Gastroesophageal sphincter (tissue), 4 donors: ENCODE data around the gene ZNF672. TPM values are rescaled to one million over a fixed set of nuclear protein-coding genes. Genes with fewer than 3 reads are reported as not detected.

Experiments
- ATAC-seq: fragments of 150-250 bp; one replicate; pipeline ENCODE4 v1.9.1; 2016; ENCODE audit warnings: mild to moderate bottlenecking, moderate library complexity
- H3K27ac ChIP-seq, 4 donors: fragments of 200-600 bp; sonication (generic) in 3 of 4; 1 replicate in 3 of 4; 2 replicates in 1 of 4; pipeline ENCODE4 v1.5.1; 2016 to 2019
- H3K27me3 ChIP-seq: fragments of 200-600 bp; sonication (generic); one replicate; pipeline ENCODE4 v1.5.1; 2019
- H3K36me3 ChIP-seq, 2 donors: fragments of 200-600 bp; sonication (generic); one replicate each; pipeline ENCODE4 v1.5.1; 2019; ENCODE audit warnings: control low read depth in 1 of 2
- H3K4me1 ChIP-seq, 3 donors: fragments of 200-600 bp; sonication (generic); 1 replicate in 2 of 3; 2 replicates in 1 of 3; pipeline ENCODE4 v1.5.1; 2016 to 2019; ENCODE audit warnings: control low read depth in 2 of 3
- H3K4me3 ChIP-seq, 2 donors: fragments of 200-600 bp; sonication (generic); one replicate each; pipeline ENCODE4 v1.5.1; 2019; ENCODE audit warnings: mild to moderate bottlenecking in 1 of 2, moderate library complexity in 1 of 2
- H3K9me3 ChIP-seq, 3 donors: fragments of 200-600 bp; sonication (generic); one replicate each; pipeline ENCODE4 v1.5.1; 2017 to 2019; ENCODE audit warnings: control low read depth in 2 of 3
- EP300 ChIP-seq: sonication (generic); formaldehyde crosslinking; IDR thresholded peaks from one replicate; pipeline ENCODE4 v1.6.1; 2017; ENCODE audit warnings: antibody characterized with exemption, mild to moderate bottlenecking
- POLR2A ChIP-seq, 2 donors: fragments of 450-650 bp; IDR thresholded peaks; one replicate each; pipeline ENCODE4 v1.6.1; 2017; ENCODE audit warnings: antibody characterized with exemption in 2 of 2, mild to moderate bottlenecking in 2 of 2, moderate library complexity in 1 of 2
- POLR2AphosphoS5 ChIP-seq: sonication (generic); formaldehyde crosslinking; IDR thresholded peaks from one replicate; pipeline ENCODE4 v1.6.1; 2017; ENCODE audit warnings: antibody characterized with exemption
- WGBS, 2 donors: methylation state at CpG; one replicate each; pipeline ENCODE4 v1.1.5; 2018; ENCODE audit warnings: low coverage in 1 of 2; 5-methylcytosine and 5-hydroxymethylcytosine counted together
- total RNA-seq, 4 donors: library from RNA; depleted of rRNA; stranded (reverse); fragments of >200 nt; gene quantifications; one replicate each; pipeline ENCODE4 v1.1.0, GENCODE V29; 2016
- TF ChIP-seq, protein P1 (sequence below), 4 experiments: fragments of 200-600 bp in 2 of 4; fragments of 450-650 bp in 2 of 4; sonication (generic) in 1 of 4; IDR thresholded peaks; one replicate each; pipeline ENCODE4 v1.5.1; 2017 to 2019; ENCODE audit warnings: antibody characterized with exemption in 4 of 4, mild to moderate bottlenecking in 2 of 4, moderate library complexity in 2 of 4

Gene ZNF672
- total RNA-seq, 4 donors from 2014 or later, result 22.1 to 44.2 (median 34.3) TPM

GRCh38 chr1:248816042-248816851 lies 21.8 kb upstream of the ZNF672 start:
- no peaks in the 10 kb centered on the region for H3K9me3 ChIP-seq
- H3K4me3 ChIP-seq, result no peak overlapping the region
- no peak for ATAC-seq
- H3K4me1 ChIP-seq, result peaks cover 0 to 42% (median 8%) of the 10 kb centered on the region in 3 donors
- no peaks in the 10 kb centered on the region for H3K27me3 ChIP-seq
- TF ChIP-seq POLR2AphosphoS5 (no peak), POLR2A (IDR thresholded peaks at IDR 0.05) (no peak), EP300 (no peak)
- TF ChIP-seq, protein P1, sequence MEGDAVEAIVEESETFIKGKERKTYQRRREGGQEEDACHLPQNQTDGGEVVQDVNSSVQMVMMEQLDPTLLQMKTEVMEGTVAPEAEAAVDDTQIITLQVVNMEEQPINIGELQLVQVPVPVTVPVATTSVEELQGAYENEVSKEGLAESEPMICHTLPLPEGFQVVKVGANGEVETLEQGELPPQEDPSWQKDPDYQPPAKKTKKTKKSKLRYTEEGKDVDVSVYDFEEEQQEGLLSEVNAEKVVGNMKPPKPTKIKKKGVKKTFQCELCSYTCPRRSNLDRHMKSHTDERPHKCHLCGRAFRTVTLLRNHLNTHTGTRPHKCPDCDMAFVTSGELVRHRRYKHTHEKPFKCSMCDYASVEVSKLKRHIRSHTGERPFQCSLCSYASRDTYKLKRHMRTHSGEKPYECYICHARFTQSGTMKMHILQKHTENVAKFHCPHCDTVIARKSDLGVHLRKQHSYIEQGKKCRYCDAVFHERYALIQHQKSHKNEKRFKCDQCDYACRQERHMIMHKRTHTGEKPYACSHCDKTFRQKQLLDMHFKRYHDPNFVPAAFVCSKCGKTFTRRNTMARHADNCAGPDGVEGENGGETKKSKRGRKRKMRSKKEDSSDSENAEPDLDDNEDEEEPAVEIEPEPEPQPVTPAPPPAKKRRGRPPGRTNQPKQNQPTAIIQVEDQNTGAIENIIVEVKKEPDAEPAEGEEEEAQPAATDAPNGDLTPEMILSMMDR (IDR thresholded peaks at IDR 0.05), result no peak
- peaks cover 0 to 83% of the 10 kb centered on the region in 2 donors for H3K36me3 ChIP-seq
- 92 to 93% methylated on average over 2 to 10 of the region's 13 CpGs for WGBS, 2 donors
- H3K27ac ChIP-seq, result no peak overlapping the region

DNA sequence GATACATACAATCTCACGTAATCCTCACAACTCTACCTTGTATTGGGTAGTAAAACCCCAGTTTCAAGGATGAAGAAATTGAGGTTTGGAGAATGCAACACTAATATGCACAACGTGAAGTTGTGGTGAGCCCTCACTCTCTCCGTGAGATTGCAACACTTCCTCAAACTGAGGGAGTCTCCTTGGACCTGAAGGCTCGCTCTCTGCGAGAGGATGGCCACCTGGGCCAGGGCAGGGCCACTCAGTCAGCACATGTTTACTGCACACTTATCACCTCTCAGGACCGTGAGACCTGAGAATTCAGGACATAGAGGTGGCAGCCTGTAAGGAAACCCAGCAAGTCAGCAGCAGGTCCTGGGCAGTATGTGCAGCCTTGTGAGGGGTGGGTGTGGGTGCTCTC lies 21.0 kb upstream of the ZNF672 start:
- Histone ChIP-seq H3K4me1 (peaks cover 0 to 45% (median 16%) of the 10 kb centered on the region in 3 donors), H3K27me3 (no peaks in the 10 kb centered on the region), H3K9me3 (no peaks in the 10 kb centered on the region), H3K36me3 (peaks cover 0 to 79% of the 10 kb centered on the region in 2 donors), H3K27ac (no peak overlapping the region), H3K4me3 (no peak overlapping the region)
- TF ChIP-seq EP300 (no peak), POLR2AphosphoS5 (no peak), POLR2A (IDR thresholded peaks at IDR 0.05) (no peak)
- TF ChIP-seq, protein P1 (IDR thresholded peaks at IDR 0.05), result no peak
- no peak for ATAC-seq
- 70 to 85% methylated on average over 2 to 6 of the region's 6 CpGs for WGBS, 2 donors

- no peaks in the 10 kb centered on the region for H3K9me3 ChIP-seq
- H3K27ac ChIP-seq, result no peak overlapping the region
- H3K36me3 ChIP-seq, result peaks cover 0 to 62% of the 10 kb centered on the region in 2 donors
- WGBS, 2 donors, result 31% methylated on average over 2 of the region's 5 CpGs; no CpG with 5 or more reads in 1 of the 2 donors
- no peaks in the 10 kb centered on the region for H3K27me3 ChIP-seq
- no peak overlapping the region for H3K4me3 ChIP-seq
- no peak for ATAC-seq
- TF ChIP-seq, protein P1 (IDR thresholded peaks at IDR 0.05), result no peak
- no peak for TF ChIP-seq POLR2AphosphoS5
- TF ChIP-seq POLR2A (IDR thresholded peaks at IDR 0.05), result no peak
- no peak for TF ChIP-seq EP300
- peaks cover 9 to 62% (median 32%) of the 10 kb centered on the region in 3 donors for H3K4me1 ChIP-seq
These were observed 19.3 kb upstream of the ZNF672 start for GRCh38 chr1:248818505-248819374.

GRCh38 chr1:248820041-248820585 lies 17.9 kb upstream of the ZNF672 start:
- peaks cover 19 to 75% (median 46%) of the 10 kb centered on the region in 3 donors for H3K4me1 ChIP-seq
- WGBS, 2 donors, result 63 to 91% methylated on average over 1 to 5 of the region's 7 CpGs

More at GRCh38 chr1:248820041-248820585, 17.9 kb upstream of the ZNF672 start:
- no peak for ATAC-seq
- TF ChIP-seq POLR2A (IDR thresholded peaks at IDR 0.05) (no peak), EP300 (no peak), POLR2AphosphoS5 (no peak)
- TF ChIP-seq, protein P1 (IDR thresholded peaks at IDR 0.05), result no peak
- Histone ChIP-seq H3K9me3 (no peaks in the 10 kb centered on the region), H3K4me3 (no peak overlapping the region), H3K27ac (no peak overlapping the region), H3K36me3 (peaks cover 0 to 55% of the 10 kb centered on the region in 2 donors), H3K27me3 (no peaks in the 10 kb centered on the region)
